ENCODE data around the gene ARFIP2.

The ARFIP2 gene

DNA sequence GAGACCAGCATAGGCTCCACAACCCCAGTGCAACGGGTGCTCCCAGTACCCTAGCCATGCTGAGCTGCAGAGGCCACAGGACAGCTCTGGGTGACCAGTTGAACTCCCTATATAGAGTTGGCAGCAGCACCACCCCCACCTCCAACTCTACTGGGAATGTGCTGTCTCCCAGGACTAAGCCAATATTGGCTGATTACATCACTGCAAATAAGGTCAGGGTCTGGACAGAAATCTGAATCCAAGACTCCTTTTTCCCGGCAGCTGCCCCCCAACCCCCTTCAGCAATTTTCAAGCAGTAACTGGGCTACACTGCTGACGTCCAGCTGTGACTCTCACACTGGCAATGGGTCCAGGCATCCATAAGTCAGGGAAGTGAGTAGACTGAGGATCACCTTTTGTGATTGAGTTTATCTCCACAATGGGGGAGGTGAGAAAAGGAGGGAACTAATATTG is 40.2 kb downstream of the ARFIP2 start, which contains the start of gene HPX:
Gene HPX (minus strand): TSS at position 82 of the 453 bp plus-strand sequence. CDS start 24 bp downstream, at position 58.
- no peak for DNase-seq

GRCh38 chr11:6438979-6439571 is 42.1 kb downstream of the ARFIP2 start:
- peak; percentile 9 for DNase-seq

- DNase-seq = no peak
These were observed 43.1 kb downstream of the ARFIP2 start for GRCh38 chr11:6437993-6438392.

- DNase-seq = no peak
These were observed 43.7 kb downstream of the ARFIP2 start for GRCh38 chr11:6437423-6437822.

DNA sequence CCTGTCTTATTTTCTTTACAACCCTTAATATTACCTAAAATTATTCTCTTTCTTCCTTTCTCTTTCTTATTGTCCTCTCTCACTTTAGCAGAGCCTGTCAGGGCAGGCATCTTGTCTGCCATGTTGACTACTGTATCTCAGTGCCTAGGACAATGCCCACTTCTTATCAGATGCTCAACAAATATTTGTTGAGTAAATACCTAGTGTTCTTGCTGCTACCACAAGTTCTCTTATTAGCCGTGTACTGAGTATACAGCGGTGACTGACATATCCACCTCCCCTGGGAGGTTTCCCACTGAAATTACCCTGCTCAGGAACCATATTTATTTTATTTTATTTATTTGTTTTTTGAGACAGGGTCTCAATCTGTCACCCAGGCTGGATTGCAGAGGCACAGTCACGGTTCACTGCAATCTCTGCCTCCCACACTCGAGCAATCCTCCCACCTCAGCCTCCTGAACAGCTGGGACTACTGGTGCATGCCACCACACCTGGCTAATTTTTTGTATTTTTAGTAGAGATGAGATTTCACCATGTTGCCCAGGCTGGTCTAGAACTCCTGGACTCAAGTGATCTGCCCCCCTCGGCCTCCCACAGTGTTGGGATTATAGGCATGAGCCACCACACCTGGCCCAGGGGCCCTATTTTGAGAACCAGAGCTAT is 47.0 kb downstream of the ARFIP2 start:
- DNase-seq = no peak

DNA sequence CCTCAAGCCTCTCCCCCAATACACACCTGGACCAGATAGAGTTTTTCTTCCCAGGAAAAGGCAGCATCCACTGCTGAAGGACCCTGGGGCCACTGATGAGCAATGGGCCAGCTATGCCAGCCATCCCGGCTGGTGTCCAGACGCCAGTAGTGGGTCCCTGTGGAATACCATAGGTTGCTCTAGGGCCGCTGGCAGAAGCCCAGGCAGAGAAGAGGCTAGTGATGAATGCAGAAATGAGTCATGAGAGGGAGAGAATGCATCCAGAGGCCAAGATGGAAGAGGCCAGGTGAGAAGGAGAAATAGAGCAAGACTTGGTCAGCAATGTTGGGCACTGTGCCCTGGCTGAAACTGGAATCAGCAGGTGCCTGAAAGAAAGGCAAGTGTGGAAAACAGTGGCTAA is 49.3 kb downstream of the ARFIP2 start:
- no peak for DNase-seq

DNA sequence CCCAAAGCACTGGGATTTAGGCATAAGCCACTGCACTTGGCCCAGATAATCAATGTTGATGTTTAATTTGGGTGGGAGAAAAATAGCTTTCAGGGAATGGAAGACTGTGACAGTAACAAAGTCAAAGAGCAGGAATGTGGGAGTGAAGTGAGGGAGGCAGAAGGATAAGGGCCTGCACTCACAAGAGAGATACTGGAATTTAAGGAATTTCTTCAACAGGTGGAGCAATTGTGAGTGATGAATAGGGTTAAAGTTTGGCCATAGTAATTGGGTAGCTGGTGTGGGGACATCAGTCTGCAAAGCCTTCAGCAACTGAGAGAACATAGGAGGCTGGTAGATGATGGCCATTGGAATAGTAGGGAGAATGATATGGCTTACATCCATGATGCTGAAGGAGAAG is 53.6 kb downstream of the ARFIP2 start:
- no peak for DNase-seq
